HEK293 (cell line): ENCODE data around the gene CCIN.

Experiments
- CTCF ChIA-PET: fragments of 350-600 bp; formaldehyde crosslinking; extraction: SDS; loops from one replicate; lab custom pipeline; 2021; ENCODE audit warnings: antibody characterized with exemption; lab: Yijun Ruan, JAX
- POLR2A ChIA-PET: fragments of 300-600 bp; formaldehyde crosslinking; extraction: SDS; loops from one replicate; lab custom pipeline; 2020; ENCODE audit warnings: antibody characterized with exemption, inconsistent platforms; lab: Yijun Ruan, JAX
- H3K27ac ChIP-seq: fragments of 200-500 bp; sonication (Bioruptor generic); 2 replicates; pipeline ENCODE4 v1.5.1; 2014; ENCODE audit warnings: low read depth, low read length, control low read depth, inconsistent platforms; ENCODE audit errors: extremely low read depth
- H3K36me3 ChIP-seq, 2 experiments: fragments of 200-500 bp in 1 of 2; sonication (Bioruptor generic) in 1 of 2; 1 replicate in 1 of 2; 2 replicates in 1 of 2; pipeline ENCODE4 v1.5.1; 2014 to 2017; ENCODE audit warnings: inconsistent platforms in 2 of 2, low read length in 2 of 2; ENCODE audit not compliant: control insufficient read depth in 2 of 2, insufficient read depth in 1 of 2
- H3K4me1 ChIP-seq: fragments of 200-500 bp; sonication (Bioruptor generic); 2 replicates; pipeline ENCODE4 v1.5.1; 2014; ENCODE audit warnings: mild to moderate bottlenecking, low read length, inconsistent platforms; ENCODE audit not compliant: control insufficient read depth, insufficient read depth
- H3K4me3 ChIP-seq: 2 replicates; pipeline ENCODE4 v1.5.1; 2011; ENCODE audit warnings: low read depth, mild to moderate bottlenecking, control low read depth, low read length, moderate library complexity
- H3K9me3 ChIP-seq: fragments of 200-500 bp; sonication (Bioruptor generic); 2 replicates; pipeline ENCODE4 v1.5.1; 2014; ENCODE audit warnings: low read depth, low read length, inconsistent platforms; ENCODE audit not compliant: control insufficient read depth, insufficient read depth
- FEZF1 ChIP-seq: fragments of 450-650 bp; formaldehyde crosslinking; IDR thresholded peaks from 2 replicates; pipeline ENCODE4 v1.5.1; 2016; ENCODE audit warnings: missing biosample characterization, missing genetic modification characterization
- GLIS2 ChIP-seq: fragments of 450-650 bp; formaldehyde crosslinking; IDR thresholded peaks from 2 replicates; pipeline ENCODE4 v1.5.1; 2016; ENCODE audit warnings: missing biosample characterization, missing genetic modification characterization
- SALL2 ChIP-seq: fragments of 450-650 bp; formaldehyde crosslinking; IDR thresholded peaks from 2 replicates; pipeline ENCODE4 v1.5.0; 2017; ENCODE audit warnings: missing biosample characterization, mild to moderate bottlenecking, missing genetic modification characterization, borderline replicate concordance
- ZBTB7A ChIP-seq: fragments of 450-650 bp; formaldehyde crosslinking; IDR thresholded peaks from 2 replicates; pipeline ENCODE4 v1.5.1; 2016; ENCODE audit warnings: low read depth, missing biosample characterization, missing genetic modification characterization
- ZFHX2 ChIP-seq: fragments of 450-650 bp; formaldehyde crosslinking; conservative IDR thresholded peaks from 2 replicates; pipeline ENCODE4 v1.5.1; 2016; ENCODE audit warnings: missing biosample characterization, missing genetic modification characterization
- ZIC2 ChIP-seq: fragments of 450-650 bp; formaldehyde crosslinking; IDR thresholded peaks from 2 replicates; pipeline ENCODE4 v1.5.1; 2016; ENCODE audit warnings: missing biosample characterization, missing genetic modification characterization
- ZNF133 ChIP-seq: fragments of 450-650 bp; formaldehyde crosslinking; IDR thresholded peaks from 2 replicates; pipeline ENCODE4 v1.5.1; 2016; ENCODE audit warnings: missing biosample characterization, missing genetic modification characterization
- ZNF221 ChIP-seq: fragments of 450-650 bp; formaldehyde crosslinking; IDR thresholded peaks from 2 replicates; pipeline ENCODE4 v1.5.1; 2017; ENCODE audit warnings: missing biosample characterization, missing genetic modification characterization, borderline replicate concordance
- ZNF280D ChIP-seq: fragments of 450-650 bp; formaldehyde crosslinking; IDR thresholded peaks from 2 replicates; pipeline ENCODE4 v1.5.1; 2016; ENCODE audit warnings: missing biosample characterization, missing genetic modification characterization
- ZNF404 ChIP-seq: fragments of 450-650 bp; formaldehyde crosslinking; IDR thresholded peaks from 2 replicates; pipeline ENCODE4 v1.5.1; 2017; ENCODE audit warnings: missing biosample characterization, missing genetic modification characterization
- ZNF416 ChIP-seq: fragments of 450-650 bp; formaldehyde crosslinking; IDR thresholded peaks from 2 replicates; pipeline ENCODE4 v1.5.1; 2016; ENCODE audit warnings: missing biosample characterization, missing genetic modification characterization
- ZNF426 ChIP-seq: fragments of 450-650 bp; formaldehyde crosslinking; IDR thresholded peaks from 2 replicates; pipeline ENCODE4 v1.5.1; 2017; ENCODE audit warnings: missing biosample characterization, missing genetic modification characterization, mild to moderate bottlenecking, inconsistent platforms, moderate library complexity
- ZNF529 ChIP-seq: fragments of 450-650 bp; formaldehyde crosslinking; IDR thresholded peaks from 2 replicates; pipeline ENCODE4 v1.5.1; 2017; ENCODE audit warnings: missing genetic modification characterization, missing biosample characterization; ENCODE audit not compliant: insufficient replicate concordance
- ZNF610 ChIP-seq: fragments of 450-650 bp; formaldehyde crosslinking; IDR thresholded peaks from 2 replicates; pipeline ENCODE4 v1.5.1; 2016; ENCODE audit warnings: missing biosample characterization, missing genetic modification characterization, borderline replicate concordance
- ZNF623 ChIP-seq: fragments of 450-650 bp; formaldehyde crosslinking; IDR thresholded peaks from 2 replicates; pipeline ENCODE4 v1.5.1; 2016; ENCODE audit warnings: missing biosample characterization, missing genetic modification characterization
- ZNF624 ChIP-seq: fragments of 450-650 bp; formaldehyde crosslinking; IDR thresholded peaks from 2 replicates; pipeline ENCODE4 v1.5.1; 2017; ENCODE audit warnings: missing biosample characterization, missing genetic modification characterization
- ZXDB ChIP-seq: fragments of 450-650 bp; formaldehyde crosslinking; IDR thresholded peaks from 2 replicates; pipeline ENCODE4 v1.5.1; 2016; ENCODE audit warnings: missing biosample characterization, missing genetic modification characterization
- TF ChIP-seq, protein P1 (sequence below): fragments of 450-650 bp; formaldehyde crosslinking; IDR thresholded peaks from 2 replicates; pipeline ENCODE4 v1.5.1; 2016; ENCODE audit warnings: missing biosample characterization, missing genetic modification characterization
- TF ChIP-seq, protein P2 (sequence below): fragments of 450-650 bp; formaldehyde crosslinking; IDR thresholded peaks from 2 replicates; pipeline ENCODE4 v1.5.1; 2017; ENCODE audit warnings: missing biosample characterization, missing genetic modification characterization
- TF ChIP-seq, protein P3 (sequence below): fragments of 450-650 bp; formaldehyde crosslinking; IDR thresholded peaks from 2 replicates; pipeline ENCODE4 v1.5.1; 2017; ENCODE audit warnings: missing biosample characterization, mild to moderate bottlenecking, missing genetic modification characterization, moderate library complexity
- TF ChIP-seq, protein P4 (sequence below): fragments of 450-650 bp; formaldehyde crosslinking; IDR thresholded peaks from 2 replicates; pipeline ENCODE4 v1.5.1; 2016; ENCODE audit warnings: missing biosample characterization, missing genetic modification characterization

The CCIN gene

GRCh38 chr9:36207016-36207415 is 37.8 kb downstream of the CCIN start:
- Histone ChIP-seq H3K9me3 (no peaks in the 10 kb centered on the region), H3K4me1 (no peaks in the 10 kb centered on the region), H3K27ac (no peak overlapping the region), H3K4me3 (no peak overlapping the region), H3K36me3 (peaks cover 29 to 100% of the 10 kb centered on the region in 2 experiments)
- ChIA-PET CTCF (no interaction called here), POLR2A (interaction anchor here (1.5 kb wide), 1 partner anchor 16 kb away, joined by 5 read pairs; the partner anchor contains the start of gene CLTA)
- TF ChIP-seq ZNF610 (tag by site-specific recombination) (no peak), ZBTB7A (tag by site-specific recombination) (no peak), GLIS2 (tag by site-specific recombination) (no peak), ZNF529 (tag by site-specific recombination) (no peak), ZNF416 (tag by site-specific recombination) (no peak), ZNF133 (tag by site-specific recombination) (no peak), ZNF624 (tag by site-specific recombination) (no peak)

DNA sequence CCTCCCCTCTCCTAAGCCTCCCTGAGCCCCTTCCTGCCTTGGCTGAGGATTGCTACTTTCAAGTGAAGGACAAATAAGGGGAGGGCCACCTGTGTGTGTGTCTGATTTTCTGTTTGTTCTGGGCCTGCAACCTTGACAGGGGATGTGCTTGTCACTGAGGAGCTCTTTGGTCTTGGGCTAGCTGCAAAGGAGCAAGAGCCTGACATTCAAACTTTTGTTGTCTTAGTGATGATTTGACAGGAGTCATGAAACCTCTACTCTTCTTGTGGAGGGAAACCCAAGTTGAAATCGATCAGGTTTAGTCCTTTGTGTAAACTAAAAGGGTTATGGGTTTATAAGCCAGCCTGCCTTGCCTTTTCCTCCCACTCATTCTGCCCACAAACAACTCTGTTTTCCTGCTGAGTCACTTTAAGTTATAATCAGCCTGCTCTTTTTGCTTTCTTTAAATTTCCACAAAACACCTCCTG is 38.4 kb downstream of the CCIN start:
- TF ChIP-seq ZFHX2: peak; percentile 42; the same call in 1 of the 2 replicates
- TF ChIP-seq, protein P1, sequence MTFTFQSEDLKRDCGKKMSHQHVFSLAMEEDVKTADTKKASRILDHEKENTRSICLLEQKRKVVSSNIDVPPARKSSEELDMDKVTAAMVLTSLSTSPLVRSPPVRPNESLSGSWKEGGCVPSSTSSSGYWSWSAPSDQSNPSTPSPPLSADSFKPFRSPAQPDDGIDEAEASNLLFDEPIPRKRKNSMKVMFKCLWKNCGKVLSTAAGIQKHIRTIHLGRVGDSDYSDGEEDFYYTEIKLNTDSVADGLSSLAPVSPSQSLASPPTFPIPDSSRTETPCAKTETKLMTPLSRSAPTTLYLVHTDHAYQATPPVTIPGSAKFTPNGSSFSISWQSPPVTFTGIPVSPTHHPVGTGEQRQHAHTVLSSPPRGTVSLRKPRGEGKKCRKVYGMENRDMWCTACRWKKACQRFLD (tag by site-specific recombination): no peak
- Histone ChIP-seq H3K27ac (no peak overlapping the region), H3K36me3 (peaks cover 26 to 100% of the 10 kb centered on the region in 2 experiments), H3K9me3 (no peaks in the 10 kb centered on the region), H3K4me1 (no peaks in the 10 kb centered on the region), H3K4me3 (no peak overlapping the region)
- POLR2A ChIA-PET: interaction anchor here (0.8 to 1.5 kb wide), 2 partner anchors 17 to 51 kb away, joined by 3 to 5 read pairs; partner anchors contain the start of genes CLTA and GNE
- CTCF ChIA-PET: interaction anchor here (0.6 kb wide), 1 partner anchor 66 kb away, joined by 3 read pairs; no protein-coding TSS in a partner anchor

- POLR2A ChIA-PET: interaction anchor here (2.4 kb wide), 1 partner anchor 18 kb away, joined by 10 read pairs; the partner anchor contains the start of gene CLTA
- no peaks in the 10 kb centered on the region for H3K4me1 ChIP-seq
- CTCF ChIA-PET: interaction anchor here (0.6 to 1.0 kb wide), 3 partner anchors 19 to 240 kb away, joined by 3 to 4 read pairs (median 4); no protein-coding TSS in a partner anchor
- H3K27ac ChIP-seq: no peak overlapping the region
- no peaks in the 10 kb centered on the region for H3K9me3 ChIP-seq
- no peak overlapping the region for H3K4me3 ChIP-seq
- H3K36me3 ChIP-seq: peaks cover 19 to 100% of the 10 kb centered on the region in 2 experiments
- TF ChIP-seq SALL2 (tag by site-specific recombination): no peak
- TF ChIP-seq ZXDB (tag by site-specific recombination): no peak
- TF ChIP-seq, protein P2, sequence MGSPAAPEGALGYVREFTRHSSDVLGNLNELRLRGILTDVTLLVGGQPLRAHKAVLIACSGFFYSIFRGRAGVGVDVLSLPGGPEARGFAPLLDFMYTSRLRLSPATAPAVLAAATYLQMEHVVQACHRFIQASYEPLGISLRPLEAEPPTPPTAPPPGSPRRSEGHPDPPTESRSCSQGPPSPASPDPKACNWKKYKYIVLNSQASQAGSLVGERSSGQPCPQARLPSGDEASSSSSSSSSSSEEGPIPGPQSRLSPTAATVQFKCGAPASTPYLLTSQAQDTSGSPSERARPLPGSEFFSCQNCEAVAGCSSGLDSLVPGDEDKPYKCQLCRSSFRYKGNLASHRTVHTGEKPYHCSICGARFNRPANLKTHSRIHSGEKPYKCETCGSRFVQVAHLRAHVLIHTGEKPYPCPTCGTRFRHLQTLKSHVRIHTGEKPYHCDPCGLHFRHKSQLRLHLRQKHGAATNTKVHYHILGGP: no peak
- TF ChIP-seq ZNF623 (tag by site-specific recombination): no peak
- no peak for TF ChIP-seq GLIS2 (tag by site-specific recombination)
- TF ChIP-seq ZNF221: no peak
- no peak for TF ChIP-seq ZNF280D (tag by site-specific recombination)
- TF ChIP-seq ZNF404 (tag by site-specific recombination): no peak
- TF ChIP-seq, protein P3, sequence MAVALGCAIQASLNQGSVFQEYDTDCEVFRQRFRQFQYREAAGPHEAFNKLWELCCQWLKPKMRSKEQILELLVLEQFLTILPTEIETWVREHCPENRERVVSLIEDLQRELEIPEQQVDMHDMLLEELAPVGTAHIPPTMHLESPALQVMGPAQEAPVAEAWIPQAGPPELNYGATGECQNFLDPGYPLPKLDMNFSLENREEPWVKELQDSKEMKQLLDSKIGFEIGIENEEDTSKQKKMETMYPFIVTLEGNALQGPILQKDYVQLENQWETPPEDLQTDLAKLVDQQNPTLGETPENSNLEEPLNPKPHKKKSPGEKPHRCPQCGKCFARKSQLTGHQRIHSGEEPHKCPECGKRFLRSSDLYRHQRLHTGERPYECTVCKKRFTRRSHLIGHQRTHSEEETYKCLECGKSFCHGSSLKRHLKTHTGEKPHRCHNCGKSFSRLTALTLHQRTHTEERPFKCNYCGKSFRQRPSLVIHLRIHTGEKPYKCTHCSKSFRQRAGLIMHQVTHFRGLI: no peak
- TF ChIP-seq, protein P4, sequence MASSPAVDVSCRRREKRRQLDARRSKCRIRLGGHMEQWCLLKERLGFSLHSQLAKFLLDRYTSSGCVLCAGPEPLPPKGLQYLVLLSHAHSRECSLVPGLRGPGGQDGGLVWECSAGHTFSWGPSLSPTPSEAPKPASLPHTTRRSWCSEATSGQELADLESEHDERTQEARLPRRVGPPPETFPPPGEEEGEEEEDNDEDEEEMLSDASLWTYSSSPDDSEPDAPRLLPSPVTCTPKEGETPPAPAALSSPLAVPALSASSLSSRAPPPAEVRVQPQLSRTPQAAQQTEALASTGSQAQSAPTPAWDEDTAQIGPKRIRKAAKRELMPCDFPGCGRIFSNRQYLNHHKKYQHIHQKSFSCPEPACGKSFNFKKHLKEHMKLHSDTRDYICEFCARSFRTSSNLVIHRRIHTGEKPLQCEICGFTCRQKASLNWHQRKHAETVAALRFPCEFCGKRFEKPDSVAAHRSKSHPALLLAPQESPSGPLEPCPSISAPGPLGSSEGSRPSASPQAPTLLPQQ (tag by site-specific recombination): no peak
- no peak for TF ChIP-seq ZNF426 (tag by site-specific recombination)
- TF ChIP-seq FEZF1 (tag by site-specific recombination): no peak
- no peak for TF ChIP-seq ZIC2 (tag by site-specific recombination)
Observed at GRCh38 chr9:36208521-36209253, 39.5 kb downstream of the CCIN start.
